HG02870 (cell line): Measurements from ENCODE around the gene TSPAN14.

Experiments
- ATAC-seq: cut with Tn5 transposase; IDR thresholded peaks from one replicate; pipeline ENCODE4 v1.9.1; 2021; ENCODE audit warnings: mild to moderate bottlenecking, moderate library complexity; ENCODE audit not compliant: unreplicated experiment

Gene TSPAN14

DNA sequence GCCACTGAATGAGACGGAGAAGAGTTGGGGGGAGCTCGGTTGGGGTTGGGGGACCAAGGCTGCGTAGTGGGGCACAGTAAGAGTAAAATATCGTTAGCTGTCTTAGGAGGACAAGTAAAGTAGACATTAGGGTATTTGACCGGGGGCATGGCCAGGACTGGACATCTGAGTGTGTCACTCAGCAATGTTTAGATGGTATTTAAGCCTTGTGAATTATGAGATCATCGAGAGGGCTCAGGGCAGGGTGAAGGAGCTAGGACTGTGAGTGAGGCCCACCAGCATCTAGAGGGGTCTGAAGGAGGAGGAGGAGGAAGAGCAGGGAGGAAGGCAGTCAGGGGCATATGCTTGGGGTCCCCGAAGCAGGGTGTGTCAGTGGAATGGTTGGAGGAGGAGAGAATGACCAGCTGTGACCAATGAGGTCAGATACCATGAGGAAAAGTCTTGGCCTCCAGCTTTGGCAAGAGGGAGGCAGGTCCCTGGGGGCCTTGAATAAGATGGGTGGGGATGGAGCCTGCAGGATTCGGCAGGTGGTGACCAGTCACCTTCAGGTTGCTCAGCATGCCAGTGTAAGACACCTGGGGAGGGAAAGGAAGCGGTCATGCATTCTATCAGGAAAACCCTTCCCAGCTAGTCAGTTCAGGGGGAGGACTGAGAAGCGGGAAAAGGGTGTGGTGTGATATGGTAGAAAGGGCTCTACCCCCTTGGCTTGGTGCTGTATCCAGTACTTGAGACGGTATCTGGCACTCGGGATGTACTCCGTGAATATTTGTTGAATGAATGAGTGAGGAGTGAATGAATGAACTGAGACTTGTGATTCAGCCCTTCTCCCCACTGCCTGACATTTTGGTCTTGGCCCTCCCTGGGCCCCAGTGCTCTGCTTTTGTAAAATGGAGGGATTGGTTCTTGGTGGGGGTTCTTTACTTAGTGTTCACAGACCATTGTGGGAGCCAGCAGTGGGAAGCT is 48.8 kb downstream of the TSPAN14 start:
- ATAC-seq, result no peak

DNA sequence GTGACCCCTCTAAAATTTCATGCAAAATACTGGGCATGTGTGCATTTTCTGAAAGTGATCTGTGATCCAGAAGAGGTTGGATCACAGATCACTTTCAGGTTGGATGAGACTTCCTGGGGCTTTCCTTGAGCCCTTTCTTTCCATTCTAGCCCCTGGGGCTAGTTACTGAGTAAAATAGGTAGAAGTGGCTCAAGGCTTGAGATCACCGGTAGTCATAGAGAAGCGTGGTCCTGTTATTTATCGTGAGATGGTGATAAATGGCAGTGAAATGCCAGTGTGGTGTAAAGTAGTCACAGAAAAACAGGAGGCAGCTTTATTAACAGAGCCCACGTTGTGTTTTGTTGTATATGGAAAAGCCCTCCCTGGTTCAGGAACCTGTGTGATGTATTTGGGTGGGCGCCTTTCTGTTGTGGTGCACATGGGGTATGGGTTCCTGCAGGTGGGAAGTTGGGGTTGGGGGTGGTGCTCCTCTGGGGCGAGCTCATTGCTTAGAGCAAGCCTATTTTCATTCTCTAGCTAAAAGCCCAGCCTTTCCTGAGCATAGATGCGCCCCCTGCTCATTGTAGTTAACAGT is 49.6 kb downstream of the TSPAN14 start:
- ATAC-seq, result no peak

DNA sequence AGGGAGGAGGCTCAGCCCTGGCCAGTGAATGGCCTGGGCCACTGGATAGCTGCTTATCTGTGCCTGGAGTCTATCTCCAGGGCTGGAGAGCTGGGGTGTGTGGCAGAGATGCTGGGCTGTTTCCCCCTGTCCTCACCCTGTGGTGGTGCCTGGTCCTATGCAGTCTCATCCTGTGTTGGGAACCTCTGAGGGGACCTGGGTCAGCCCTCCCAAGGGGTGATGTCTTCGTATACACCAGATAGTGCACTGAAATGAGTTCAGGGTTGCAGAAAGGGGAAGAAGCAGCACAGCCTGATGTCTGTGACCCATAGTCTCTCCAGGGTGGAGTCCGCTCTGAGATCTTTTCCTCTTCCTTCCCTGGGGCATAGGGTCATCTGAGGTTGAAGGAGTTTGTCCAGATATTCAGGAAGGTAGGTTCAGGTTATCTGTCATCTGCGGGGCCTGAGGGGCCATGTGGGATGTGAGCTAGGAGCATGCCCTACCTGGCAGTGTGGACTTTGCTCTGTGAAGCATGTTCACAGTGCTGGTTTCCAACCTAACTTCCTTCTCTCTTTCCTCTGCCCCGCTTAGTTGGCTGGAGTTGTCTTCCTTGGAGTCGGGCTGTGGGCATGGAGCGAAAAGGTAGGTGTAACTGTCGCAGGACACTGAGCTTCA is 50.2 kb downstream of the TSPAN14 start:
- no peak for ATAC-seq

DNA sequence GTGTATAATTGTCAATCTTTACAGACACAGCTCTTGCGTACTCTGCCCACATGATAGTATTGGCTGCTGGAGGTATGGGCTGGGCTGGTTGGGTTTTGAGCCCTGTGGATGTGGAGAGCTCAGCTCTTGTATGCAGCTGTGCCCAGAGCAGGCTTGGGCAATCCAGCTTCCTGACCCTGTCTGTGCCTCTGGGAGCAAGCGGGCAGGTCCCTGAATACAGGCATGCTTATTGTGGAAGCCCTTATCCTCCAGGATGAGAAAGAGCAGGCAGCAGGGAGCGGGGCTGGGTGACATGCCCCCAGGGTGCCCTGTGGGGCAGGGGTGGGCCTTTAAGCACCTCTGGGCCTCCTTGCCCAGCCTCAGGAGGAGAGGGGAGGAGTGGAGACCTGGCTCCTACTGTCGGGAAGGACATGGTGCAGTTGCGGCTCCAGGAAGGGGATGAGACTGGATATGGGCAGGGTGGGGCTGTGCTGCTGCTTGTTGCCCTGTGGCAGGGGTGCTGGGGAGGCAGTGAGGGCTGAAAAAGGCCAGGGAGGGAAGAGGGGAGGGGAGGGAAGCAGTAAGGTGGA is 50.9 kb downstream of the TSPAN14 start:
- no peak for ATAC-seq

DNA sequence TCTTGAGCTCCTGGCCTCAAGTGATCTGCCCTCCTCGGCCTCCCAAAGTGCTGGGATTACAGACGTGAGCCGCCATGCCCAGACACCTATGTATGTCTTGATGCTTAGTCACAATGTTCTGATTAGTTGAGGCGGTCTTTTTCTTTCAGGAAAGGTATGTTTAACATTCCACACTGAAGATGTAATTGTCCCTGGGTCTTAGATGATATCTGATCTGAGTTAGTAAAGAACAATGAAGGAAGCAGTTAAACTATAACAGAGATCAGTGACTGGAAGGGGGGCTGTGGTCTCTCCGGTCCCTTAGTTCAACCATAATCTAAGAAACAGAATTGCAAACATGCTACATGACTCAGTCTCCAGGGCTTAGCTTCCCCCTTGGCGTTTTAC is 52.1 kb downstream of the TSPAN14 start:
- ATAC-seq, result no peak

DNA sequence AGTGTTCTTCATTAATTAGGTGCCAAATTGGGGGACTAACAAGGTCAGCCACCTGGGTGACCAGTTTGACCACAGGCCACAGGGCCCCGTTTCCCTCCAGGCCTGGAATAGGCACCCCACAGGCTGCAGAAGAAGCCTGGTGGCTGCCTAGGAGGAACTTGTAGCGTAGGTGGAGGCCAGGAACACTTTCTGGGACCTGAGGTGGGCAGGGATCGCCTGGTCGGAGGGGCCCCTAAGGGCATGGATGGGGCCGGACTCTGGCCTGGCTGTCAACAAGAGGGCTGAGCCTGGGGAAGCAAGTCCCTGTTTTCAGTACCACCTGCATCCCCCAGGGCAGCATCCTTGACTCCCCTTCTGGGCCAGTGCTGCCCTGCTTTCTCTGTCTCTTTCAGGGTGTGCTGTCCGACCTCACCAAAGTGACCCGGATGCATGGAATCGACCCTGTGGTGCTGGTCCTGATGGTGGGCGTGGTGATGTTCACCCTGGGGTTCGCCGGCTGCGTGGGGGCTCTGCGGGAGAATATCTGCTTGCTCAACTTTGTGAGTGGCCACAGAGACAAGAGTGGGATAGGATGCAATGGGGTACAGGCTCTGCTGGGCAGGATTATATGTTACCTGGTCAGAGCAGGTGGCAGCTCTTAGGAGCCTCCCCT is 52.9 kb downstream of the TSPAN14 start:
- ATAC-seq, result no peak

DNA sequence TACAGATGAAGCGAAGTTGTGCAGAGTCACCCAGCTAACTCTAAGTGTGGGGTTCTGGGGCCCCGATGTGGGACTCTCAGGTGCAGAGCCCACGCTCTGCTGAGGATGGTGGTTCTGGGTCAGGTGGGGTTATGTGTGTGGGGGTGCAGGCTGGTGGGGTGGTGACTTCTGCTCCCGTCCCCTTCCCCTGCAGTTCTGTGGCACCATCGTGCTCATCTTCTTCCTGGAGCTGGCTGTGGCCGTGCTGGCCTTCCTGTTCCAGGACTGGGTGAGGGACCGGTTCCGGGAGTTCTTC is 54.9 kb downstream of the TSPAN14 start:
- ATAC-seq, result no peak

DNA sequence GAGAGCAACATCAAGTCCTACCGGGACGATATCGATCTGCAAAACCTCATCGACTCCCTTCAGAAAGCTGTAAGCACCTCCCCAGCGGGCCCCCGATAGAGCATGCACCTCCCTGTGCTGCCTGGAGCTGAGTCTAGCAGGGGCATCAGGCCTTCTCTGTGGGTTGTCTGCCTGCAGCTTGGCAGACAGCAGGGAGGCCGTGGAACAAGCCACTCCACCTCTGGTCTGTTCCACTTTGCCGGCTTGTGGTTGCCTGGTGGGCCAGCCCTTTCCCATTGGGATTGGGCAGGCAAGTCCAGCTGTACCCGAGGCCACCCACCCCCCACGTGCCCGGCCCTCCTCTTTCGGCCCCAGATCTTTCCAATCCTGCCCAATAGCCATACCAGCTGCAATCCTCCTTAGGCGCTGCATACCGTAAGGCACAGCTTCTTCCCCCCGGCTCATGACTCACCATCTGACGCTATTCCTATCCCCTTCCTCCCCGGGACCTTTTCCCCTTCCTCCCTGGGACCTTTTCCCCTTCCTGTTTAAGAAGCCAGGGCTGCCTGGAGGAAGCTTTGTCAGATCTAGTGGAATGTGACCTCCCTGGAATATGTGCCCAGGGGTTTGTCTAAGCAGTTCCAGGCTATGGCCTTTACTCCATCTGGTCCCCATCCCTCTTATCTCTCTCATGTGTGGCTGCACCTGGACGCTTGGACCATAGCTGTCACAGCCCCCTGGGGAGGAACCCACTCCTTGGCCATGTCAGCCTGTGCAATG is 55.5 kb downstream of the TSPAN14 start:
- ATAC-seq, result no peak

DNA sequence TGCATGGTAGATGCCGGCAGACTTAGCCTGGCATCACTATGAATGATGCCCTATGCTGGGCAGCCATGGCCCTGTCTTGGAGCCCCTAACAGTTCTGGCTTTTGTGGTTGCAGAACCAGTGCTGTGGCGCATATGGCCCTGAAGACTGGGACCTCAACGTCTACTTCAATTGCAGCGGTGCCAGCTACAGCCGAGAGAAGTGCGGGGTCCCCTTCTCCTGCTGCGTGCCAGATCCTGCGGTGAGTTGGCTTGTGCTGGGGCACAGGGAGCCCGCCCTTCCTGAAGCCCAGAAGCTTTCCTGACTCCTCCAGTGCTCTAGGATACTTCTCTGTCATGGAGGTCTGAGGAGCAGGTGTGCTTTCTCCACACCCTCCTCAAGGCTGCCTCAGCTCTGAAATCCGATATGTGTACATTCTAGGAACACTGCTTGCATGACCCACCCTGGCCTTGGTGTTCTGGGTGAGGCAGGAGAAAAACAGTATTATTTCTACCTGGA is 58.0 kb downstream of the TSPAN14 start:
- ATAC-seq, result no peak

DNA sequence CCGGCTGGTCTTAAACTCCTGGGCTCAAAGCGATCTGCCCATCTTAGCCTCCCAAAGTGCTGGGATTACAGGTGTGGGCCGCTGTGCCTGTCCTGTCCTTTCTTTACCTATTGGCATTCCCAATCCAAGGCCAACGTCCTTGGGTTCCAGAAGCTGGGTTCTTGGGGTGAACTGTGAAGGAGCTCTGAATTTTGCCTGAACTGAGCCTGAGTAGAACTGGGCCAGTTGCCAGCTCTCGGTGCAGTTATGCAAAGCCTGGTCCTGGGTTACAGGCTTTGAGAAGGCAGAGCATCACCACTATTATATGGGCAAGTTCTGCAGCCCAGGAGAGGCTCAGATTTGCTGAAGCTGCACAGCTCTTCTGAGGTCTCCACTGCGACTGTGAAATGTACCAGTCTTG is 59.0 kb downstream of the TSPAN14 start:
- ATAC-seq, result no peak

DNA sequence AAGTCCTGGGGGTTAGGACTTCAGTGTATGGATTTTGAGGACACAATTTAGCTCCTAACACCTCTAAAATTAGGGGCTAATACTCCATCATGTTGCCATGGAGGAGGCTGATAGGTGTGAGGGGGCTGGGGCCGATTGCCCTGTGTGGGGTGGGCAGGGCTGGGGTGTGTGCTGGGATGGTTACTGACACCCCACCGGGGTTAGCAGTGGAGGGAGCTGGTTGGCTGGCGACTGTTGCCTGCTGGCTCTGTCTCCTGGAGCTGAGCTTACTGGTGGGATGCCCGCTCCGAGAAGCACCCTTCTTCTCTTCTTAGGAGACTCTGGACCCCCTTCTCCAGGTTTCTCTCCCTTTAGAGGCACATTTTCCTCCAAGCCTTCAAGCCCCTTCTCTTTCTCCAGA is 61.4 kb downstream of the TSPAN14 start:
- no peak for ATAC-seq

DNA sequence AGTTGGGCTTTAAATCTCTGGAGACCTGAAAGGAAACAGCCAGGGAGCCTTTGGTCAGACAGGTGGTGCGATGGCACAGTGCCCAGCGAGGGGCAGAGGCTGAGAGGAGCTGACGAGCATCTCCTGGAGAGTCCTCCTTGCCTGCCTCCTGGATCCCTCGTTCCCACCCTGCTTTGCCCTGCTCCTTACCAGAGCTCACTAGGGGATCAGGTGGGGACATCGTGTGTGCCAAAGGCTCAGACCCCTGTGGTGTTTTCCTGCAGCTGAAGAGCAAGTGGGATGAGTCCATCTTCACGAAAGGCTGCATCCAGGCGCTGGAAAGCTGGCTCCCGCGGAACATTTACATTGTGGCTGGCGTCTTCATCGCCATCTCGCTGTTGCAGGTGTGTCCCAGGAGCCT is 61.8 kb downstream of the TSPAN14 start:
- no peak for ATAC-seq

DNA sequence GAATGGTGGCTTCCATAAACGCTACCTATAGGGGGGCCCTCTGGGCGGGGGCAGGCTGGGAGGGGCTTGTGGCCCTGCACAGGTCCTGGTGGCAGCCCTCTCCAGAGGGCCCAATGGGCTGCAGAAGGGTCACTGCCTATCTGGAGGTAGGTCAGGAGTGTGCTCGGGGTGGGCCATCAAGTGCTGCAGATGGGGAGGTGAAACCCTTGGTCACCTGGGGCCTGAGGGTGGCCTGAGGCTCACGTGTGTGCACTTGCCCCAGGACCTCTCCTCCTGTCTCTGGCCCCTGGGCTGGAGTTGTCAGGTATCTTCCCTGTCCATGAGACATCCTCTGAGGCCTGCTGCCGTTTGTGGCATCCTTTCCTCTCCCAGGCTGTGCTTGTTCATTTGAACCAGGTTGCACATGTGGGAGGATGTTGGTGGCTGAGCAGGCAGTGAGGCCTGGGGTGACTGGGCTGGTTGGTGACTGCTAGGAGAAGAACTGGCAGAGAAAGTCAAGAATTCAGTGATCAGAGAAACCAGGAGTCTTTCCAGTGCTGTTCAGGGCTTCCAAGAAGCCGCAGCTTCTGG is 62.5 kb downstream of the TSPAN14 start:
- no peak for ATAC-seq

DNA sequence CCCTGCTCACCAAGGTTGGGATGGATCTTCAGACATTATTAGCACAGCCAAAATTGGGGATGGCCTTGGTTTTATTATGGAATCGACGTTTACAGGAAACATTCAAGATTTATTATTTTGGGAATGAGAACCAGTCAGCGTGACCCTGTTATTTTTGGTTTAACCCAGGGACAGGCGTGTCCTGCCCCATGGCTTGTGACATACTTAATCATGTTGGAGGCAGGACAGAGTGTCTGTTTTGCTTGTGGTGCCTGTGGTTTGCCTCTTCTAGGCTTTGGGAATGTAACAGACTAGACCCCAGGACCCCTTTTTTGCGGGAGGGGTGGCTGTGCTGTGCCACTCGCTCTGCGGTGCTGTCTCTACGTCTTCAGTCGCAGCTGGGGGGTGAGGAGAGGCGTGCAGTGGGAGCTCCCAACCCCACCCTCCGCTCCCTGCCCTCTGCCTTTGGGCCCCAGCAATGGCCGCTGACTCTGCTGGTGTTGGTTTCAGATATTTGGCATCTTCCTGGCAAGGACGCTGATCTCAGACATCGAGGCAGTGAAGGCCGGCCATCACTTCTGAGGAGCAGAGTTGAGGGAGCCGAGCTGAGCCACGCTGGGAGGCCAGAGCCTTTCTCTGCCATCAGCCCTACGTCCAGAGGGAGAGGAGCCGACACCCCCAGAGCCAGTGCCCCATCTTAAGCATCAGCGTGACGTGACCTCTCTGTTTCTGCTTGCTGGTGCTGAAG is 63.5 kb downstream of the TSPAN14 start:
- ATAC-seq, result no peak

DNA sequence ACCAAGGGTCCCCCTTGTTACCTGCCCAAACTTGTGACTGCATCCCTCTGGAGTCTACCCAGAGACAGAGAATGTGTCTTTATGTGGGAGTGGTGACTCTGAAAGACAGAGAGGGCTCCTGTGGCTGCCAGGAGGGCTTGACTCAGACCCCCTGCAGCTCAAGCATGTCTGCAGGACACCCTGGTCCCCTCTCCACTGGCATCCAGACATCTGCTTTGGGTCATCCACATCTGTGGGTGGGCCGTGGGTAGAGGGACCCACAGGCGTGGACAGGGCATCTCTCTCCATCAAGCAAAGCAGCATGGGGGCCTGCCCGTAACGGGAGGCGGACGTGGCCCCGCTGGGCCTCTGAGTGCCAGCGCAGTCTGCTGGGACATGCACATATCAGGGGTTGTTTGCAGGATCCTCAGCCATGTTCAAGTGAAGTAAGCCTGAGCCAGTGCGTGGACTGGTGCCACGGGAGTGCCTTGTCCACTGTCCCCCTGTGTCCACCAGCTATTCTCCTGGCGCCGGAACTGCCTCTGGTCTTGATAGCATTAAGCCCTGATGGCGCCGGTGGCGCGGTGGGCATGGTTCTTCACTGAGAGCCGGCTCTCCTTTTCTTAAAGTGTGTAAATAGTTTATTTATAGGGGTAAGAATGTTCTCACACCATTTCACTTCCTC is 64.2 kb downstream of the TSPAN14 start:
- no peak for ATAC-seq

DNA sequence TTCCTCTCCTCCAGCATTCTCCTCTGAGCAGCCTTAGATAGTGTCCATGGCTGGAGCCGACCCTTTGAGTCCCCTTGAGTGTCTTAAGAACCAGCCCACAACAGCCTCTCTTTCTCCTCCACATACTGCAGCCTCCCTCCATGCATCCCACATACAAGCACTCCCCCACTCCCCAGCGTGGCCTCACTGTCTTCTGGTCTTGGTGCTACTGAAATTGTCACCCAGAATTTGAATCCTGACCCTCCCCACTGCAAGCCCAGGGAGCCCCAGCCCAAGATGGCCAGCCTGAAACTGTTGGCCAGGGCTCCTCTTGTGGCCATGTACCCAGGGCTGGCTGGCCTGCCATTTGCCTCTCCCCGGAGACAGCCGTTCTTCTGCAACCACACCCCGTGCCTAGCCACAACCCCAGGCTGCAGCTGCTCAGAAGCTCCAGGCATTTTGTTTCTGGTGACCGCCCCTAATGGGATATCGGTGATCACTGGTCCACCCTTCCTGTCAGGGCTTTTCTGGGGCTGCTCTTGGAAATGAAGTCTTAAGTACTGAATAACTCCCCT is 64.8 kb downstream of the TSPAN14 start:
- no peak for ATAC-seq

DNA sequence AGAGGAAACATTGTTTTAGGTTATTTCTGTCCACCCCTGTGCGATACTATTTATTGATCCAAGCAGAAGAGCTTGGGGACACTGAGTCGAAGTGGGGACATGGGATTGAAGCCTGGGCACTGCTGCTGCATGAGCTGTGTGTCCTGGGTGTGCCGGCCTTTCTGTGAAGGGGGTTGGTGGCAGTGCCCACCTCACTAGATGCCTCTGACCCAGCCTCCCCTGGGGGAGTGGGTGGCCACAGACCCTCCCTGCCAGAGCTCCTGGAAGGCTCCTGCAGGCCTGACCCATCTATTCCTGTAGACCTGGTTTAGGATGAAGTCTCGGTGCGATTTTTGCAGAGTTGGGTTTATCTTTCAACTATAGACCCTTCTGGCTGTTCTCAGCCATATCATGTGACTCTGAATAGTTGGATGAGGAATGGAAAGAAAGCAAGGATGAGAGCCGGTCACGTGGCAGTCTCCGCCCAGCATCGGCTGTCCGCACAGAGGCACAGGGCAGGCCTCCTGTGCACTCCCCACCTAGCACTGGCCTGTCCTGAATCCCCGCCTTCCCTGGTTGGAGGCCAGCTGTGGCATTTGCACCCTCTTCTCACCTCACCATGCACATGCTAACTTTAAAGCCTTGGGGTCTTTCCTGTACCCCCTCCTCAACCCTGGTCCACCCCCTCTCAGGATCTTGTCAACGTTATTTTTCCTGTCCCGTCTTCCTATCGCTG is 66.0 kb downstream of the TSPAN14 start:
- no peak for ATAC-seq
